ENCODE data around the gene IPO4. TPM values are rescaled to one million over a fixed set of nuclear protein-coding genes. Genes with fewer than 3 reads are reported as not detected.

The IPO4 gene
- total RNA-seq, 1 donor from 2014 or later: 59.3 TPM

- no peak for DNase-seq (ENCODE audit: low read depth)
- no peak for TF ChIP-seq CTCF (IDR thresholded peaks at IDR 0.05; ENCODE audit: insufficient read depth, low read length, poor library complexity, severe bottlenecking)
Observed at GRCh38 chr14:24132061-24132685, 56.4 kb downstream of the IPO4 start.

GRCh38 chr14:24131549-24131966, 57.1 kb downstream of the IPO4 start:
- no peak for DNase-seq (ENCODE audit: low read depth)
- Histone ChIP-seq H3K4me3 (ENCODE audit: low read depth, low read length) (no peak overlapping the region), H3K27me3 (ENCODE audit: control insufficient read depth, insufficient read depth, low read length) (no peaks in the 10 kb centered on the region), H3K36me3 (ENCODE audit: control insufficient read depth, insufficient read depth, low read length) (no peaks in the 10 kb centered on the region)
- no peak for TF ChIP-seq CTCF (IDR thresholded peaks at IDR 0.05; ENCODE audit: insufficient read depth, low read length, poor library complexity, severe bottlenecking)

More at GRCh38 chr14:24132061-24132685, 56.4 kb downstream of the IPO4 start:
- Histone ChIP-seq H3K4me3 (ENCODE audit: low read depth, low read length) (no peak overlapping the region), H3K36me3 (ENCODE audit: control insufficient read depth, insufficient read depth, low read length) (no peaks in the 10 kb centered on the region), H3K27me3 (ENCODE audit: control insufficient read depth, insufficient read depth, low read length) (no peaks in the 10 kb centered on the region)

- no peak overlapping the region for H3K4me3 ChIP-seq (ENCODE audit: low read depth, low read length)
- no peak for TF ChIP-seq CTCF (IDR thresholded peaks at IDR 0.05; ENCODE audit: insufficient read depth, low read length, poor library complexity, severe bottlenecking)
- no peak for DNase-seq (ENCODE audit: low read depth)
- H3K36me3 ChIP-seq (ENCODE audit: control insufficient read depth, insufficient read depth, low read length): no peaks in the 10 kb centered on the region
- H3K27me3 ChIP-seq (ENCODE audit: control insufficient read depth, insufficient read depth, low read length): no peaks in the 10 kb centered on the region
Observed at GRCh38 chr14:24130717-24131548, 57.7 kb downstream of the IPO4 start.

GRCh38 chr14:24130380-24130716, 58.3 kb downstream of the IPO4 start, which contains the start of gene FITM1:
Gene FITM1, plus strand, starts transcription at chr14:24130659. Its CDS starts 905 bp downstream, at chr14:24131564.
- Histone ChIP-seq H3K4me3 (ENCODE audit: low read depth, low read length) (no peak within 1 kb of the TSS), H3K27me3 (ENCODE audit: control insufficient read depth, insufficient read depth, low read length) (no peaks in the 10 kb centered on the region), H3K36me3 (ENCODE audit: control insufficient read depth, insufficient read depth, low read length) (no peaks in the 10 kb centered on the region)
- TF ChIP-seq CTCF (IDR thresholded peaks at IDR 0.05; ENCODE audit: insufficient read depth, low read length, poor library complexity, severe bottlenecking): no peak
- DNase-seq (ENCODE audit: low read depth): no peak

Other genes starting within 250 kb of the IPO4 start
- 25.0 and 36.4 TPM in 2 replicates for gene DHRS4, start 235.0 kb downstream of the IPO4 start, total RNA-seq
- 6.4 and 16.7 TPM in 2 replicates for gene DHRS4L2, start 199.9 kb downstream of the IPO4 start, total RNA-seq
- gene CARMIL3, start 136.8 kb downstream of the IPO4 start, total RNA-seq: 1.5 and 2.3 TPM in 2 replicates
- not detected in 2 replicates for gene CPNE6, start 117.3 kb downstream of the IPO4 start, total RNA-seq
- gene PCK2, start 94.5 kb downstream of the IPO4 start, total RNA-seq: 127 and 142 TPM in 2 replicates
- 63.3 and 83.9 TPM in 2 replicates for gene DCAF11, start 74.0 kb downstream of the IPO4 start, total RNA-seq
- gene NRL, start 73.9 kb downstream of the IPO4 start, total RNA-seq: 3.6 and 4.8 TPM in 2 replicates
- not detected in 2 replicates for gene FITM1, start 58.2 kb downstream of the IPO4 start, total RNA-seq
- gene PSME1, start 52.6 kb downstream of the IPO4 start, total RNA-seq: 216 and 234 TPM in 2 replicates
- gene EMC9, start 47.2 kb downstream of the IPO4 start, total RNA-seq: 17.1 and 23.2 TPM in 2 replicates
- 110 and 115 TPM in 2 replicates for gene PSME2, start 42.2 kb downstream of the IPO4 start, total RNA-seq
- gene RNF31, start 41.3 kb downstream of the IPO4 start, total RNA-seq: 70.7 and 77.0 TPM in 2 replicates
- 66.5 and 71.3 TPM in 2 replicates for gene IRF9, start 27.6 kb downstream of the IPO4 start, total RNA-seq
- gene REC8, start 16.7 kb downstream of the IPO4 start, total RNA-seq: 69.2 and 77.8 TPM in 2 replicates
- gene TM9SF1, start 6.6 kb upstream of the IPO4 start, total RNA-seq: 55.6 and 58.1 TPM in 2 replicates
- not detected in 2 replicates for gene TSSK4, start 16.9 kb upstream of the IPO4 start, total RNA-seq
- gene CHMP4A, start 24.7 kb upstream of the IPO4 start, total RNA-seq: 92.8 and 112 TPM in 2 replicates
- 11.8 and 19.9 TPM in 2 replicates for gene MDP1, start 27.2 kb upstream of the IPO4 start, total RNA-seq
- 157 and 180 TPM in 2 replicates for gene NEDD8, start 43.6 kb upstream of the IPO4 start, total RNA-seq
- 54.7 and 56.6 TPM in 2 replicates for gene GMPR2, start 44.1 kb upstream of the IPO4 start, total RNA-seq
- gene TINF2, start 53.8 kb upstream of the IPO4 start, total RNA-seq: 57.3 and 67.2 TPM in 2 replicates
- gene TGM1, start 74.4 kb upstream of the IPO4 start, total RNA-seq: 3.1 and 12.3 TPM in 2 replicates
- 54.0 and 59.2 TPM in 2 replicates for gene RABGGTA, start 82.8 kb upstream of the IPO4 start, total RNA-seq
- 44.9 and 48.5 TPM in 2 replicates for gene DHRS1, start 111.0 kb upstream of the IPO4 start, total RNA-seq
- gene NOP9, start 111.0 kb upstream of the IPO4 start, total RNA-seq: 27.1 and 28.7 TPM in 2 replicates
- gene CIDEB, start 119.2 kb upstream of the IPO4 start, total RNA-seq: 1.1 and 3.8 TPM in 2 replicates
- 1.5 and 8.0 TPM in 2 replicates for gene LTB4R2, start 121.3 kb upstream of the IPO4 start, total RNA-seq
- gene LTB4R, start 122.7 kb upstream of the IPO4 start, total RNA-seq: 2.8 and 4.7 TPM in 2 replicates
- 4.0 and 9.0 TPM in 2 replicates for gene ADCY4, start 146.3 kb upstream of the IPO4 start, total RNA-seq
- gene RIPK3, start 151.2 kb upstream of the IPO4 start, total RNA-seq: 2.3 and 2.9 TPM in 2 replicates
- gene NFATC4, start 179.4 kb upstream of the IPO4 start, total RNA-seq: 8.0 and 14.0 TPM in 2 replicates
- gene NYNRIN, start 210.2 kb upstream of the IPO4 start, total RNA-seq: 6.0 and 6.3 TPM in 2 replicates
- 0.34 and 0.88 TPM in 2 replicates for gene CBLN3, start 240.9 kb upstream of the IPO4 start, total RNA-seq
- gene KHNYN, start 241.1 kb upstream of the IPO4 start, total RNA-seq: 44.0 and 47.8 TPM in 2 replicates